KOPT-K1 (cell line): Measurements from ENCODE around the gene DAP3.
"Not testable (repeated sequence)": the region's sequence is repeated elsewhere in the genome, so short reads cannot be mapped to it uniquely, and the experiment has no call there.

ENCODE experiments used
- H3K27ac ChIP-seq: fragments of 200-600 bp; sonication (generic); 2 replicates; pipeline ENCODE4 v1.5.1; 2016; ENCODE audit warnings: antibody characterized with exemption, mild to moderate bottlenecking, low read depth, low read length; ENCODE audit not compliant: poor library complexity, severe bottlenecking
- H3K36me3 ChIP-seq: fragments of 200-600 bp; sonication (generic); 2 replicates; pipeline ENCODE4 v1.5.1; 2017; ENCODE audit warnings: antibody characterized with exemption, mild to moderate bottlenecking, low read length, moderate library complexity; ENCODE audit not compliant: insufficient read depth
- H3K9me3 ChIP-seq: fragments of 200-600 bp; sonication (generic); 2 replicates; pipeline ENCODE4 v1.5.1; 2017; ENCODE audit warnings: antibody characterized with exemption, low read length, mild to moderate bottlenecking; ENCODE audit not compliant: insufficient read depth, poor library complexity, severe bottlenecking

The DAP3 gene

GRCh38 chr1:155689081-155689607, at the start of gene DAP3:
Gene DAP3 (plus strand): TSS chr1:155689091. CDS start chr1:155709780, 20,689 bp downstream.
- H3K9me3 ChIP-seq, result peaks cover 16% of the 10 kb centered on the region
- peaks cover 47% of the 10 kb centered on the region for H3K36me3 ChIP-seq
- peak within 1 kb of the TSS; percentile 99 for H3K27ac ChIP-seq

GRCh38 chr1:155640367-155640766, 48.5 kb upstream of the DAP3 start:
- H3K27ac ChIP-seq, result no peak overlapping the region
- H3K9me3 ChIP-seq, result peaks cover 34% of the 10 kb centered on the region
- H3K36me3 ChIP-seq, result no peaks in the 10 kb centered on the region

- not testable (repeated sequence) for H3K36me3 ChIP-seq, H3K27ac ChIP-seq
- peaks cover 34% of the 10 kb centered on the region for H3K9me3 ChIP-seq
These were observed 46.2 kb upstream of the DAP3 start for GRCh38 chr1:155642559-155643180.

DNA sequence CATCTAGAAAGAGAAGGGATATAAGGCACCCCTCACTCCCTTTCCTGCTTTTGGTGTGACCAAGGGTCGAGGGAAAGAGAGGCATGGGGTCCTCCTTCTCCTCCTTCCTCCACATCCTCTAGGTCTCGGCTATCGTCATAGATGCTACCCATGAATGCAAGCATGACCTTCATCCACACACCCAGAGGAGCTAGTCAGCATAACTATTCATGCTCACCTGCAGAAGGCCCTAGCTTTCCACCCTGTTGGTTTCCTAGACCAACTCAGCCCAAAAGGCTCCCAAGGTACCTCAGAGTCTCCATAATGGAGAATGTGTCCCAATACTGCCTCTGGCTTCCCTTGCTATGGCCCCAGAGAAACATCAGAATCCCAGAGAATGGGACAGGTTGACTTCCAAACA, 45.7 kb upstream of the DAP3 start:
- Histone ChIP-seq H3K9me3 (peaks cover 34% of the 10 kb centered on the region), H3K36me3 (no peaks in the 10 kb centered on the region), H3K27ac (no peak overlapping the region)

DNA sequence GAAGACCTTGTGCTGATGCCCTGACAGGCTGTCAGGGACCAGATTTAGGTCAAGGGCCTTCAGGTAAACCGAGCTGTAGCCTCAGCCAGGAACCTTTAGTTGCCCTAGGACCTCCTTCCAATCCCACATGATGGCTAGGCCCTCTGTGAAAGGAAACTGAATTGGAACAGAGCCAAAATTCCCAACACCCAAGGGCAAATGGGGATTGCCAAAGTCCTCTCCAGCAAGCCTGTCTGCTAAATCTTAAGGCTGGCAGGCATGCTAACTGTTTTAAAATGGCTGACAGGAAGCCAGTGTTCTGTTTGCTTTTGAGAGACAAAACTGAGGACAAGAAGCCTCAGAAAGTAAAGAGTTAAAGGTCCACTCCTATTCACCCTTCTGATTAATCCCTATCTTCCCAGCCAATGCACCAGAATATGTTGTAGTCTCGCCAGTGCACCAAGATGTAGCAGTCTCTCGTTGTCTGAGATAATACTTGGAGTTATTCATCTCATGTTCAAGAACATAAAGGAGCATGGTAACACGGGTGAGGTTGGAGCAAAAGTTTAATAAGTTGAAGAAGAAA, 43.8 kb upstream of the DAP3 start:
- Histone ChIP-seq H3K27ac (no peak overlapping the region), H3K9me3 (peaks cover 34% of the 10 kb centered on the region), H3K36me3 (no peaks in the 10 kb centered on the region)

DNA sequence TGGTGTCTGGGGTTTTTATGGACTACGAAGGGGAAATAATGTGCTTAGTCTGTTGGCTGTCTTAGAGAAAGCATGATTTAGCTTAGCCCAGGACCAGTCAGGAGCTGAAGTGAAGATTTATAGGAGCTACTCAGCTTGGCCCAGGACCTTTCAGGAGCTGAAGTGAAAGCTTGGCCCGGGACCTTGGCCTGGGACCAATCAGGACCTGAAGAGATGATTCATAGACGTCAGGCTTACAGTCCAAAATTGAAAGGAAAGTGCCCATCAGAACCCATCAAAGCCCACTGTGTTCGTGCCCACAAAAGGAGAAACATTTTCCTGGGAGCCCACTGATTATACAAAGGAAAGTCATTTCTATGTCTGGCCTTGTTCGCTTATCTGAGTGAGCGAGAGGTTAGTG, 43.2 kb upstream of the DAP3 start:
- H3K27ac ChIP-seq, result no peak overlapping the region
- peaks cover 34% of the 10 kb centered on the region for H3K9me3 ChIP-seq

GRCh38 chr1:155646307-155646706, 42.6 kb upstream of the DAP3 start:
- H3K36me3 ChIP-seq, result no peaks in the 10 kb centered on the region
- H3K9me3 ChIP-seq, result peaks cover 29% of the 10 kb centered on the region
- no peak overlapping the region for H3K27ac ChIP-seq

More for the DNA sequence above, 43.2 kb upstream of the DAP3 start:
- no peaks in the 10 kb centered on the region for H3K36me3 ChIP-seq

- Histone ChIP-seq H3K9me3 (peaks cover 7% of the 10 kb centered on the region), H3K27ac (no peak overlapping the region)
These were observed 40.4 kb upstream of the DAP3 start for GRCh38 chr1:155648207-155649147.

DNA sequence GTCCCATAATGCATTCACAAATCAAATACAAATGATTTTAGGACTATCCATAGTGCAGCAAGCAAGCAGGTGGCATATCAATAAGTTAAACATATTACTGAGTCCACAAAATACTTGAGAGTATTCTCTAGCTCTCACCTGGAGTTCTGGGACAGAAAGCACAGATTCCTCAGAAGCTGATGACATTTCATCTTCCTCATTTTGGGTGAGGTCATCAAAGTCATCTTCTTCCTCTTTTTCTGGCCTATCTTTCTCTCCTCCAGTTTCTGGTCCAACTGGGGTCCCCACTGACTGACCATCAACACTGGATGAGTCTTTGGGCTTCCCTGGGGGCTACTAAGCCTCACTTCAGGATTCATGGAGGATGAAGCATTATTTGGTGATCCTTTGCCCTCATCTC, 39.2 kb upstream of the DAP3 start:
- Histone ChIP-seq H3K9me3 (no peaks in the 10 kb centered on the region), H3K27ac (no peak overlapping the region), H3K36me3 (no peaks in the 10 kb centered on the region)

More at GRCh38 chr1:155648207-155649147, 40.4 kb upstream of the DAP3 start:
- H3K36me3 ChIP-seq, result no peaks in the 10 kb centered on the region

GRCh38 chr1:155650231-155650757, 38.6 kb upstream of the DAP3 start:
- Histone ChIP-seq H3K27ac (no peak overlapping the region), H3K9me3 (no peaks in the 10 kb centered on the region), H3K36me3 (no peaks in the 10 kb centered on the region)

GRCh38 chr1:155651861-155652661, 36.8 kb upstream of the DAP3 start:
- H3K9me3 ChIP-seq, result no peaks in the 10 kb centered on the region
- H3K27ac ChIP-seq, result no peak overlapping the region
- H3K36me3 ChIP-seq, result no peaks in the 10 kb centered on the region

DNA sequence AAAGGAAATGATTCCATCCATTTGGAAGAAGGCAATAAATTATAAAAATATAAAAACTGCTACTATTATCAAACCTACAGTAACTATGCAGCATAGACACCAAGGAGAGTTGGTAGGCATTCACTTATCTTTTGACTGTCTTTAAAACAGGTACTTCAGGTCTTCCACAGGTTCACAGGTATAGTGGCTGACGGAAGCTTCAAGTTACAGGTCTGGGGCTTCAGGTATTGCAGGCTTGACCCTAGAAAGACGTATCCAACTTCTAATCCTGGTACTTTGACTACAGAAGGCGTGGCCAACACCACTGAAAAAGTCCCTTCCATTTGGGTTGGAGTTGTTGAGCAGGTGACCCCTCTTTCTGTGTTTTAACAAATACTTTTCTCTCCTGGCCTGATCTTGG, 35.9 kb upstream of the DAP3 start:
- Histone ChIP-seq H3K9me3 (no peaks in the 10 kb centered on the region), H3K27ac (no peak overlapping the region), H3K36me3 (peaks cover 2% of the 10 kb centered on the region; the same call in 1 of the 2 replicates)

DNA sequence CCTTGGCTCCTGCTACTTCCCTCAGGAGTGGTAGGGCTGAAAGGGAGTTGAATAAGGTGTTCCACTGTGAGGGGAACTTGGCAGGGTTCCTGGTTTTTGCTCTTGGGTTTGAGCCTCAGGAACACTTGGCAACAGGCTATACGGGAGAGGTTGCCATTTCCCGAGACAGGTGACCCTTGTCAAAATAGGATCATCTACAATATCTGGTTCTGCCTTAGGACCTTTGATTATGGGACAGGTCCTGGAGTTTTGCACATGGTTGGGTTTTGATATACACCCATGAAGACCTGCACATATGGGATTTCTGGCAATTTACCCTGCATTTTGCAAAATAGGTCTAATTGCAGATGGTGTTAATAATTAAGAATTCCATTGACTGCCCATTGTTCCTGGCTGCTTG, 31.4 kb upstream of the DAP3 start:
- Histone ChIP-seq H3K9me3 (no peaks in the 10 kb centered on the region), H3K36me3 (peaks cover 47% of the 10 kb centered on the region), H3K27ac (no peak overlapping the region)

DNA sequence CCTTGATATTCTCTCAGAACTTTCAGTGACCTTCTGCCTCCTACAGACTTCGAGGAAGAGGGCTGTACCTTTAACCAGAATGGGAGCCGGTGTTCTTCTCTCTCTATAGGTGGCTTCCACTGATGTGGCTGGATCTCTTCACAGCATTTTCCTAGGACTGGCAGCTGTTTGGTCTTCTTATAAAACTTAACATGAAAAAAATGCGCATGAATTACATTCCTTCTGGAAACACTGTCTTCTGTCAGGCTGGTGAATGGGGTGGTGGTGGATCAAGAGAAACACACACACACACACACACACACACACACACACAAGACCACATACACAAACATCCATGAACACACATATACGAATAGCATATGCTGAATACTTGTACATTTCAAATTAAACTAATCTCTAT, 27.7 kb upstream of the DAP3 start:
- H3K27ac ChIP-seq, H3K9me3 ChIP-seq: not testable (repeated sequence)
- H3K36me3 ChIP-seq, result peaks cover 85% of the 10 kb centered on the region
